Measurements from ENCODE around the gene PRPF39.

Gene PRPF39

GRCh38 chr14:45135156-45135555, 51.2 kb downstream of the PRPF39 start:
- TF ChIP-seq CEBPB (IDR thresholded peaks at IDR 0.05) (no peak), EP300 (IDR thresholded peaks at IDR 0.05; ENCODE audit: borderline replicate concordance) (no peak)

DNA sequence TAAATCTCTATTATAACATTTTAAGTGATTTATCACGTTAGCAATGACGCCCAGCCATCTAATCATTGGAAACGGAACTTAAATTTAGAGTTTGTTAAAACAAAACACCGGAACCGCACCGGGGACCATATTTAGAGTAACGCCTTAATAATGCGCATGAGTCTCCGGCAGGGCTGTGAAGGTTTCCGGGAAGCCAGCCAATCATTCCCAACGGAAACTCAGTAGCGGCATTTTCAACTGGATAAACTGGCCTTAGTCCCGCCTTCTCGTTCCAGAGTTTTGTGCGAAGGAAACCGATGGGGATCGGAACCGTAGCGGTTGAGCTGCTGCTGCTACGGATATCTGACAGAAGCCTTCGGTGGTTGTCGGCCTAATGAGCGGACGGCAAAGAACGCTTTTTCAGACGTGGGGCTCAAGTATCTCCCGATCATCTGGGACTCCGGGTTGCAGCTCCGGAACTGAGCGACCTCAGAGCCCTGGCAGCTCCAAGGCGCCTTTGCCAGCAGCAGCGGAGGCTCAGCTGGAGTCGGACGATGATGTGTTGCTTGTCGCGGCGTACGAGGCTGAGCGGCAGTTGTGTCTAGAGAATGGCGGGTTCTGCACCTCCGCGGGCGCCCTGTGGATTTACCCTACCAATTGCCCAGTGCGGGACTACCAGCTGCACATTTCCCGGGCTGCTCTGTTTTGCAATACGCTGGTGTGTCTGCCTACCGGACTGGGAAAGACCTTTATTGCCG, 51.9 kb downstream of the PRPF39 start, which contains the start of gene FANCM:
TSS of gene FANCM (plus strand) at position 272 of the 737 bp plus-strand sequence. CDS start at position 374, 102 bp downstream.
- peak; percentile 41; the same call in 1 of the 2 replicates for TF ChIP-seq FOXM1 (IDR thresholded peaks at IDR 0.05; ENCODE audit: borderline replicate concordance, low read depth)
- peak; percentile 87 for TF ChIP-seq TAF1 (IDR thresholded peaks at IDR 0.05; ENCODE audit: low read depth)
- no peak for TF ChIP-seq CREB1 (IDR thresholded peaks at IDR 0.05; ENCODE audit: low read depth)
- TF ChIP-seq REST (IDR thresholded peaks at IDR 0.05; ENCODE audit: low read depth): no peak
- no peak for TF ChIP-seq ZBTB7A (IDR thresholded peaks at IDR 0.05; ENCODE audit: low read depth)
- no peak for TF ChIP-seq YY1 (IDR thresholded peaks at IDR 0.05; ENCODE audit: low read depth)
- TF ChIP-seq RAD21 (IDR thresholded peaks at IDR 0.05; ENCODE audit: low read depth): no peak
- 0 out of 2 replicates have a peak, but pooled peaks have one; percentile 35 for TF ChIP-seq TCF12 (IDR thresholded peaks at IDR 0.05; ENCODE audit: low read depth)
- no peak for TF ChIP-seq EGR1 (IDR thresholded peaks at IDR 0.05)
- no peak for TF ChIP-seq EP300 (IDR thresholded peaks at IDR 0.05; ENCODE audit: borderline replicate concordance)
- TF ChIP-seq CEBPB (IDR thresholded peaks at IDR 0.05): no peak
- no peak; the same call in 1 of the 2 replicates for TF ChIP-seq TEAD4 (IDR thresholded peaks at IDR 0.05)
- no peak; the same call in 1 of the 2 replicates for TF ChIP-seq NFIC (IDR thresholded peaks at IDR 0.05)
- TF ChIP-seq, protein P1, sequence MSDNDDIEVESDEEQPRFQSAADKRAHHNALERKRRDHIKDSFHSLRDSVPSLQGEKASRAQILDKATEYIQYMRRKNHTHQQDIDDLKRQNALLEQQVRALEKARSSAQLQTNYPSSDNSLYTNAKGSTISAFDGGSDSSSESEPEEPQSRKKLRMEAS (IDR thresholded peaks at IDR 0.05): peak; percentile 49; the same call in 1 of the 2 replicates
- TF ChIP-seq USF1 (IDR thresholded peaks at IDR 0.05): no peak

DNA sequence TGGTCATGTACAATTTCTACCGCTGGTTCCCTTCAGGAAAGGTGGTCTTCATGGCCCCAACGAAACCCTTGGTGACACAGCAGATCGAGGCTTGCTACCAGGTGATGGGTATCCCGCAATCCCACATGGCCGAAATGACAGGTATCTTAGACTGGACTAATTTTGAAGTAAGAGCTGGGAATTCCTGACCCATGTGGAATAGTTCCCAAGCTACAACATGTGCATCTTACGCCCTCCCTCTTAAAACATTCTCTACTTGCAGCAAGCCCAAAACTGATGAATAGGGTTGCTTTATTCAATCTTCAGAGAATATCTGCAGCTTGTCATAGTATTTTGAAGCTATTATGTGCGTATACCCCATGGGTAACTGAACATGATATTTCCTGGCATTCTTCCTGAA, 52.5 kb downstream of the PRPF39 start:
- TF ChIP-seq, protein P1 (IDR thresholded peaks at IDR 0.05): no peak
- TF ChIP-seq TEAD4 (IDR thresholded peaks at IDR 0.05) (no peak), ZBTB7A (IDR thresholded peaks at IDR 0.05; ENCODE audit: low read depth) (no peak), EGR1 (IDR thresholded peaks at IDR 0.05) (no peak), EP300 (IDR thresholded peaks at IDR 0.05; ENCODE audit: borderline replicate concordance) (no peak), NFIC (IDR thresholded peaks at IDR 0.05) (no peak), RAD21 (IDR thresholded peaks at IDR 0.05; ENCODE audit: low read depth) (no peak), CEBPB (IDR thresholded peaks at IDR 0.05) (no peak), REST (IDR thresholded peaks at IDR 0.05; ENCODE audit: low read depth) (no peak), YY1 (IDR thresholded peaks at IDR 0.05; ENCODE audit: low read depth) (no peak), CREB1 (IDR thresholded peaks at IDR 0.05; ENCODE audit: low read depth) (no peak), TCF12 (IDR thresholded peaks at IDR 0.05; ENCODE audit: low read depth) (no peak), USF1 (IDR thresholded peaks at IDR 0.05) (no peak), TAF1 (IDR thresholded peaks at IDR 0.05; ENCODE audit: low read depth) (no peak), FOXM1 (IDR thresholded peaks at IDR 0.05; ENCODE audit: borderline replicate concordance, low read depth) (no peak)

GRCh38 chr14:45140661-45141187, 56.8 kb downstream of the PRPF39 start:
- TF ChIP-seq ZBTB7A (IDR thresholded peaks at IDR 0.05; ENCODE audit: low read depth) (no peak), USF1 (IDR thresholded peaks at IDR 0.05) (no peak), TAF1 (IDR thresholded peaks at IDR 0.05; ENCODE audit: low read depth) (no peak), FOXM1 (IDR thresholded peaks at IDR 0.05; ENCODE audit: borderline replicate concordance, low read depth) (no peak), EGR1 (IDR thresholded peaks at IDR 0.05) (no peak), TEAD4 (IDR thresholded peaks at IDR 0.05) (no peak), REST (IDR thresholded peaks at IDR 0.05; ENCODE audit: low read depth) (no peak), TCF12 (IDR thresholded peaks at IDR 0.05; ENCODE audit: low read depth) (no peak), EP300 (IDR thresholded peaks at IDR 0.05; ENCODE audit: borderline replicate concordance) (no peak), NFIC (IDR thresholded peaks at IDR 0.05) (no peak), CEBPB (IDR thresholded peaks at IDR 0.05) (no peak)
- TF ChIP-seq, protein P1 (IDR thresholded peaks at IDR 0.05): no peak
